EL (cell line): ENCODE data around the gene ERC1.

Experiments used
- DNase-seq: peaks from one replicate; pipeline ENCODE4 v3.0.0-alpha.2; 2016

Gene ERC1

DNA sequence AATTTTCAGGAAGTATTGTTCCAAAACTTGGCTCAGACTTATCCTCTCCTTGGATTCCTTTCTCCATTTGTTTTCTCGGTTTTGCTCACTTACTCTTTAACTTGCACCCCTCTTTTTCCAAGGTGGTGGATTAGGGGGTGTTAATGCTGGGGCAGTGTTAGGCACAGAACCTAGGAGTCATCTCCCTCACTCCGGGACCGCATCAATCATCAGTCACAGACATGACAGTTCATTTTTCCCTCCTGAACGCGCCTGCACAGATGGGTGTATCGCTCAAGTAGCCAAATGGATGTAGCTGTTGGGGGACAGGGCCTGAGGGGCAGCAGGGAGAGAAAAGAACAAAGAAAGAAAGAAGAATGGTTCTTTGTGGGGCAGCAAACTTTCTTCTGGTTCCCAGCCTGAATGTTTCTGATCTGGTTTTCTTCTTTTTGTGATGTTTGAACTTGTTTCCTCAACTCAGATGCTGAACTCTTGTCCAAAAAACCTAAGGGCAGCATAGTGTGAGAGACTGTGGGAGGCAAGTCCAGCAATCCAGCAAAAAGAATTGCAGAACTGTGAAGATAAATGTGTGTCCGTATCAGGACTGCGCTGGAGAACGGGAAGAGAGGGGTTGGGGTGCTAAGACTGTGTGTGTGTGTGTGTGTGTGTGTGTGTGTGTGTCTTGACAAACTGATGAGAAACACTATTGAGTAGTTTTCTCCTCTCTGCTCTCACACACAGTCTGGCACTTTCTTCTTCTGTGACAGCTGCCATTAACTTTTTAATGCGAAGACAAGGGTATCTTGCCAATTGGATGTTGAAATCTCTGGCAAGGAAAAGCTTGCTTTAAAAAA lies 472.3 kb downstream of the ERC1 start:
- no peak for DNase-seq

DNA sequence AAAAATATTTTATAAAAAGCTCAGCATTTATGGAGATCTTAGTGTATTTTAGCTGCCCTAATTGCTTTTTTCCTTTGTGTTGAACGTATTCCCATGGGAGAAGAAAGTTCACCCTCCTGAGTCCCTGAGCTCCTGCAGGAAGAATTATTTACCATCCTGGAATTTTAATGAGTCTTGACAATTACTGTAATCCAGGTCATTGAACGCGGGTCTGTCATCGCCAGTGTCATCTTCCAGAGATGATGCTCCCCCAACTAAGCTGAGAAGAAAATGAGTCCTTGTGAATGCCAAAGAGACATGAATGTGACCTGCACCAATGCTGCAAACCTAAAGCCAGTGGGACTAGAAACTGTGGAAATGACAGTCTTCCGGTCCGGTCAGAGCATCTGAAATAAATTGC lies 473.9 kb downstream of the ERC1 start:
- no peak for DNase-seq

DNA sequence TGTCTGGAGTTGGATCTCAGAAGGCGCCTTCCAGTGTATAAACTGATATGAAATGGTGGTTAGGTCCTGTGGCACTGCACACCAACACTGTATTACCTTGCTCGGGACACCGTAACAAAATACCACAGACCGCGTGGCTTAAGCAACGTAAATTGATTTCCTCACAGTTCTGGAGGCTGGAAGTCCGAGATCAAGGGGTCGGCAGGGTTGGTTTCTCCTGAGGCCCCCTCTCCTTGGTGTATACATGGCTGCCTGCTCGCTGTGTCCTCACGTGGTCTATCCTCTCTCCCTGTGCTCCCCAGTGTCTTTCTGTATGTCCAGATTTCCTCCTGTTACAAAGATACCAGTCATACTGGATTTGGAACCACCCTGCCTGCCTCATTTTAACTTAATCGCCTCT lies 475.0 kb downstream of the ERC1 start:
- no peak for DNase-seq

DNA sequence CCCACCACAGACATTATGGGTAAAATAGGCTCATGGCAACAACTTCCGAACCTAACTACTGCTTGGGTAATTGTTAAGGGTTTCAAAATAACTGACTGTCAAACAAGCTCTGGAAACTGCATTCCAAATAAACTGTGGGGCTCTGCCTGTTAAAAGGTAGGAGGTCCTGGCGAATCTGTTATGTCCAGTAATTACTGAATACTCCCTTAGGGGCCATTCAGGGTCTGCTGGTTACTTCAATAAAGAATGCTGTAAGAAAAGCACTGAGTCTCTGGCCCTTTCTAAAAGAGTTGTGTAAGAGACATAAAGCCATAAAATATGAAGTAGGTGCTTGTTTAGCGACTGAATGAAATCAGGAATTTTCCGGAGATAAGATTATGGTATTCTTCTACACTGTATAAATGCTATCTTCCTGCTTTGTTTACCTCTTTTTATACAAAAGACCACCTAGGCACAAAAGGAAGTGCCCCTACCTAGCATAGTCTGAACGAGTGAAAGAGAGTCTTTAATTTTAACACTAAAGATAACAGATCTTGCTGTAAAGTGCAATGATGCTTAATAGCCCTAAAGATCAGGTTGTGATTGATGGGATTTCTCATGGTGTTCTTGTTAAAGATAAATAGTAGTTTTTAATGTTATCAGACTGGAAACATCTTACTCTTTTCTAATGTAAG lies 475.6 kb downstream of the ERC1 start:
- no peak for DNase-seq

DNA sequence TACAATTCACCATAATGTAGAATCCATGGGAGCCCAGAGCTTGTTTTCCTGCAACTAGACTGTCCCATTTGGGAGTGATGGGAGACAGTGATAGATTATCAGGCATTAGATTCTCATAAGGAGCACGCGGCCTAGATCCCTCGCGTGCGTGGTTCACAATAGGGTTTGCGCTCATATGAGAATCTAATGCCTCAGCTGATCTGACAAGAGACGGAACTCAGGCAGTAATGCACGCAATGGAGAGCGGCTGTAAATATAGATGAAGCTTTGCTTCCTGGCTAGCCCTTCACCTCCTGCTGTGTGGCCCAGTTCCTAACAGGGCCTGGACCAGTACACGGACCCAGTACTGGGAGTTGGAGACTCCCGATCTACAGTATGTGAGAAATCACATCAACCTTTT lies 476.7 kb downstream of the ERC1 start:
- no peak for DNase-seq

DNA sequence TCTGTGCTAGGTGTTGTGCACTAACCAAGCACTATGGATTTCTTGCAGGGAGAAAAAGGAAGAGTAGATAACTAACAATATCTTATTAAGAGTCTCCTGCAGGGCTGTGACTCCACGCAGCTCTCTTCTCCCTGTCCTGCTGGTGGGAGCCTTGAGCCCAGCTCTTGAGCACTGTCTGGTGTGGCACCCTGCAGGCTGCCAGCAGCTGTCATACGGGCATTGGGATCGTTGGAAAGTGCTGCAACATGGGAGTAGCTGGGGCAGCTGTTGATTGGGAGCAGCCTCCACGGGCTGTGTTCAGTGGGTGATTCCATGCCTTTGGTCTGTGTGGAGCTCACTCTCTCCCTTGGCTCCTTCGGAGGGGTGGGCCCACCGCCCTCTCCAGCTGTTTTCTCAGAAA lies 478.0 kb downstream of the ERC1 start:
- DNase-seq, result no peak

DNA sequence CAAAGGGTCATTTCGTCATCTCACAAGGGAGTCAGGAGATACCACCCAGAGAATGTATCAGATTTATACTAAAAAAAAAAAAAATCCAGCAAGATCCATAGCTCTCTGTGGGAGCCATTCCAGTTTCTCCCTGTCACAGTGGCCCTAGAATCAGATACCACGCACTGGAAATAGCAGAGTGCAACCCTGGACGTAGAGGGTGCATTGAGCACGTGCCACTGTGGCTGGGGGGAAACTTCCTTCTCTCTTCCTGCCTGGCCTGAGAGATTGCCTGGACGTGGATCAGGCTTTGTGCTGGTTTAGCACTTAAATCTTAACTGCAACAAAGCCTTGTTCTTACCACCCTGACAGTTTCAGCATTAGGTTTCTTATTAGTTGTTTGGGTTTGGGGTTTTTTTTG lies 479.0 kb downstream of the ERC1 start:
- no peak for DNase-seq

DNA sequence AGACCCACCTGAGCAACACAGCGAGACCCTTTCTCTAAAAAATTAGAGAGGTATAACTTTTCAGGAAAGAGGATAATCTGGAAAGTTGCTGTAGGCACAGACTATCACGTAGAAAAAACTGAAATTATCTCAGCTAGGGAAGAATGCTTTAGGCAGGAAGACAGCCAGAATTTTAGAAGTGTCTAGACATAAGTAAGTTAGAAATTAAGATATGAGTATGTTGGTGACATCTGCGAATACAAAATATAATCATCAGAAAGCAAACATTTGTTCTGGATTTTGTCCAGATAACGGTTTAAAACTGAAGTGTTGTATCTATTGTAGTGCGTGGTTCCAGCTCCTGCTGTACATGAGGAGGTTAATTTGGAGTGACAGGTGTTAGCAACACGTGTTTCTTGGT lies 480.2 kb downstream of the ERC1 start:
- no peak for DNase-seq

DNA sequence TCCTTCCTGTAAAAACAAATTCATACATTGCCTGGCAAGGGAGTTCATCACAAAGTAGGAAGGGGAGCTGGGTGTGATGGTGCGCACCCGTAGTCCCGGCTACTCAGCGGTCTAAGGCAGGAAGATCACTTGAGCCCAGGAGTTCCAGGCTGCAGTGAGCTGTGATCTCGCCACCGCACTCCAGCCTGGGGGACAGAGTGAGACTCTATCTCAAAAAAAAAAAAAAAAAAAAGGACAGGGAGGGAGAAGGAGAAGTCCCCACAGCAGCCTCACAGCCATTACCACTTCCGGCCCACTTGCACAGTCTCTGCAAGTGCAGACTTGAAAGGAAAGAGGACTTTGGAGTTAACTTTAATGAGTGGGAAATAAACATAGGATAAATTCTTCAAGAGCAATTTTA lies 482.4 kb downstream of the ERC1 start:
- DNase-seq, result peak; percentile 65

DNA sequence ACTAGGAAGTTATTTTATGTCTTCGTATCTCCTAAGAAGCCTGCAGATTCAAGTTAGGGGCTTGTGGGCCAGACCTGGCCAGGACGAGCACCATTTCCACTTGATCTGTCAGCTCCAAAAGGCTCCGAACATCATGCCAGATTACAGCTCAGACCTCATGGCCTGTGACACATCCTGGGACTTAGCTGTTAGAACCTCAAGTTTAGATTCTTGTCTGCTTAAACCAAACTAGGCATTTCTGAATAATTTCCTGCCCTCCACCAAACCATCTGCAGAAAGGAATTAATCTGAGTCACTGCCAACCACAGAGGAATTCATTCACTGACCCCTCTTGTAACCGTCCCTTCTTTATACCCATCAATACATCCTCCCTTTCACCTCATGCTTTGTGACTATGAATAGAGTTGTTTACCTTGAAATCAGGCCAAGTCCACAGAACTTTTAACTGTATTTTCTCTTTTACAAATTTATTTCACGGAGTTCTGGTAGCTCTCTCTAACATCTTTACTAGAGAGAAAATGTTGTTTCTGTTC lies 483.1 kb downstream of the ERC1 start:
- DNase-seq, result peak; percentile 99

DNA sequence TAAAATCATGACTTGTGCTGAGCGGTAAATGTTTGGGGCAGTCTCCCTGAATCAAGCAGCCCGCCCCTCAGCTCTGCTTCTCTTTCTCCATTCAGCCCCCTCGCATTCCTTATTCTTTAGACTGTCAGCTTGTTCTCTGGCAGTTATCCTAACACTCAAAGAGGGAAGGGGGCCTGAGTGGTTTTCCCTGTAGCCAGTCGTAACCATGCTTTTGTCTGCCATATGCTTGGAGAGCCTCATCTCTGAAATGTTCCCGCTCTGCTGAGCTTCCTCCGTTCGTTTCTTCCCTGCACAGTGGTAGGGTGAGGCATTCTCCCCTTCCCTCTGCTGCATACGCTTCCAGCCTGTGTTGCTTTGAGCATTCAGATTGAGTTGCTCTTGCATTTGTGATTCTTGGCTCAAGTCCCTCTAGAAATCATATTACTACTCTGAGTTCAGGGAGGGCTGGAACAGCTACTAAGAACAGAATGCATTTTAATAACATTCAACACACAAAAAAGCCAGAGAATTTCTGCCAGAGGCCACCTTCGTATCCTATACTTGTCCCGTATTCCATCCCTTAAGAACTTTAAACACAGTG lies 483.6 kb downstream of the ERC1 start:
- peak; percentile 94 for DNase-seq

DNA sequence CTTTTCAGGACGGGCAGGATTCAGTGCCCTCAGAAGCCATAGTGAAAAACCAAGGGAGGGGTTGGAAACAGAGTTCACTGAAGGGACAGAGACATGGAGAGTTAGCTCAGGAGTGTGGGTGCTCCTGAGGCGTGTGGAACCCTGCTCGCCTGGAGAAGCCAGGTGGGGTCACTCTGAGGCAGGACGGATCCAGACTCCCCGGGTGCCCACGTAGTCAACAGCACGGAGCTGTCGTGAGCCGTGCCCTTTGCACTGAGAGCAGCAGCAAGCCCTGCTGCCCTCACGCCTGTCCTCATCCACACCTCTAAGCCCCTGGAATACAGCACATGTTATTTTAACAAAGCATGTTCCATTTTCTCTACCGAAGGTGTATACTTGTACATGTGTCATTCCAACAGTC lies 488.6 kb downstream of the ERC1 start:
- no peak for DNase-seq

DNA sequence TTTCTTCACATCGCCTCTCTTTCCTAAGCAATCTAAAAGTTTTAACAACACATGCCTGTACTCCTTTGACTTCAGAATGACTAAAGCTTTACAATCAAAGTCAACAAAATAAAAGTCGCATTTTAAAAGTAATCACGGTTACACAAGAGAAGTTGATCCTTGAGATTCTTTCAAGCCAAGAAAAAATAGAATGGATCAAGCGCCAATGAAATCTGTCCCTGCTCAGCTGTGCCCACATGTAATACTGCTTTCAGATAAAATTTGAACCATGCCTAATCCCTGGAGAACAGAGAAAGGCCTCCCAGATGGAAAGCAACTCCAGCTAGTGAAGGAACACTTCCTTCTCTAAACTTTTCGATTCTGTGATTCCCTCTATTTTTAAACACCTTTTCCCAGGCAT lies 490.3 kb downstream of the ERC1 start:
- DNase-seq, result no peak

DNA sequence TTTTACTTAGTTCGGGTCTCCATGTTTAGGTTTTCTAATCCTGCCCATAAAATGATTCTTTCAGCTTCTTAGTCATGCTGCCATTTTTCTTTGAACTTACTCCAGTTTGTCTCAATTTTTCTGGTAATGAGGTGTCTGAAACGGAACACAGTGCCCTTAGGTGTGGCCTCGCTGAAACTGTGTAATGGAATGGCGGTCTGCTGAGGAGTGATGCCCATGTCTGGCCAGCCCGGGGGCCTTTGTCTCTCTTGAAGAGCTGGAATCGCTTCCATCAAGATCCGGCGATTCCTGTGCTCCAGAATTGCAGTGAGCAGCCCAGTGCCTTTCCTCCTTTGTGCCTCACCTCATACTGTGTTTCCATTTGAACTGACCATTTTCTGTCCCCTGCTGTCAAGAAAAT lies 490.9 kb downstream of the ERC1 start:
- no peak for DNase-seq

DNA sequence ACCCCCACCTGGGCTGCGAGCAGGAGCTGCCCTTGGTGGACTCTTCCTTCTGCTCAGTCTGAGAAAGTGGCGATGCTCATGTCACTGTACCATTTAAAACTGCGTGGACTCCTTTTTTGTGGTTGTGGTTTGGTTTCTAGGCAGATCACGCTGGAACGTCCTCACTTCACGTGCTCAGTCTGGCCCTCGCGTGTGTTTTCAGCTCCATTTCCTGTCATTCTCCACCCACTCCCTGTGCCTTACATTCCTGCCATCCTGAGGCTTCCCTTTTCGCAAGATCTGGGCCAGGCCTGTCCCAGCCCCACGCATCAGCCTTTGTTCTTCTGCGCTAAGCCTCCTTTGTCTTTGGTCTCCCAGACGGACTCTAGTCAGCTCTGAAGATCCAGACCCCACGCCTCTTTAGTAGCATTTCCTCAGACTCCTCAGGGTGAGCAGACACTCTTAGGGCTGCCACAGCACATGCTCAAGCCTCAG lies 497.9 kb downstream of the ERC1 start:
- peak; percentile 37 for DNase-seq

DNA sequence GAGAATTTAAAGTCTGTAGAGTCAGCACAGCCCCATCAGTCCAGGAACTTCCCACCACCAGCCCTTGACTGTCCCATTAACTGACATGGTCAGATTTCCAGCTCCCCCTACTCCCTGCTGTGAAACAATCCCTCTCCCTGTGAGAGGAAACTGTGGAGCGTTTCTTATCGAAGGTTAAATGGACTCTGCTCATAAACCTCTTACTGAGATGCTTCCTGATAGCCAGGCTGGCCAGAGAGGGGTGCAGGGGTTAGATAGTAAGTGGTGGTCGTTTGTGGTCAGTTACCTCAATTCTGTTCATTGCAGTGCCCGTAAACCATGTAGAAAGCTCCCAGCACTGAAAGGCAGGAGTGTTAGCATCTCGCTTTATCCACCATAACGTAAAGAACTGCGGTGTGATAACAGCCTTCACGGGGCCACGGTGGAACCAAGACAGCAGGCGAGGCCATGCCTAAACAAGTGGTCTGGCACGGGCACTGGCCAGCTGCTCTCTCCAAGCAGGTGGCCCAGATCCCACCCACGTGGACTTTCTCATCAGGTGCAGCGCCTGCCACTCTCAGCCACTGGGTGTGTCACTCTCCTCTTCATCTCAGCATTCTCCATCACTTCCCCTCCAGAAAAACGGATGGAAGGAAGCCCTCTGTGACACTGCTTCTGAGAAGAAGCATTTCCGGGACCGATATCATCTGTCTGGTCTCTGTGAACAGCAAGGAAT lies 501.1 kb downstream of the ERC1 start:
- DNase-seq, result no peak

DNA sequence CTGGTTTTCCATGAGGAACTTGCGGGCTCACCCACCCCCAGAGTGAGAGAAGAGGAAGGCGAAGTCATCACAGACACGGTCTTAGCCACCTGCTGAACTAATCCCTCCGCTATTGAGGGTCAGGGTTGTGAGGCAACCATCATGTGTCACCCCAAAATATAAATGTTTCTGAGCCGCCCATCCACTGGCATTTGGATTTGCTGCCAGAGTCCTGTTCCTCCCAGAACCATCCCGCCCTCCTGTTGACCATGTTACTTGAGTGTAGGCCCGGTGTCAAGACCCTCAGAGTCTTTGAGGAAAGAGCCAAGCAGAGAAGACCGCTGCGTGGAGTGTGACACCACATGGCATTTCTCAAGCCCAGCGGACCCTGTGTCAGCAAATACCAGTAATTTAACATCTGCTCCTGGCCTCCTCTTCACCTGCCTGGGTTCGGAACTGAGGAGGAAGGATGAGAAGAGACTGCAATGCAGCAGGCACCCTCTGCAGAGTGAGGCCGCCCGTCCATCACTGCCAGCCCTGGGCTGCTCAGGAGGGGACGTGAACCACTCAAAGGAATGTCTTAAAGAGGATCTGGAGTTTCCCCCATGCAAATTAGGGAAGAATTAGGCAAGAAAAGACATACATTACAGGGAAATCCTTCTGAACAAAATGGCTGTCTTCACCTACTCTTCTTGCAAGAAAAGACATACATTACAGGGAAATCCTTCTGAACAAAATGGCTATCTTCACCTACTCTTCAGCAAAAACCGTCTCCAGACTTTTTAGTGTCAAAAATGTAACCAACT lies 502.9 kb downstream of the ERC1 start:
- DNase-seq, result no peak

DNA sequence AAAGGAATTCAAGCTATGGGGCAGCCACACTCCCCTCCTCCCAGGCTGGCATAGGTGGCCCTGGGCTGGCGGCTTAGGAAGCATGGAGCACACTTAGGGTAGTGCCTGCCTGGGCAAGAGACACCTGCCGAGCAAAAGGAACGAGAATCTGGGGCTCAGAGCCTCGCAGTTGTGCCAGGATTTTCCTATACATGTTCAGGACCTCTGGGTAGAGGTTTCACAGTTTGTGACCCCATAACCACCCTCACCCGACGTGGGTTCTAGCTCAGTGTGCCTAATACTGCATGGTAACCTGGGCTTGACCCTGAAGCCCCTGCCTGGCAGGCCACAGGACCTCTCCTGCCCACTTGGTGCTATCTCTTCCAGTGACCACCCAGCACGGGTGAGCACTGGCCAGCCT lies 503.8 kb downstream of the ERC1 start:
- no peak for DNase-seq

DNA sequence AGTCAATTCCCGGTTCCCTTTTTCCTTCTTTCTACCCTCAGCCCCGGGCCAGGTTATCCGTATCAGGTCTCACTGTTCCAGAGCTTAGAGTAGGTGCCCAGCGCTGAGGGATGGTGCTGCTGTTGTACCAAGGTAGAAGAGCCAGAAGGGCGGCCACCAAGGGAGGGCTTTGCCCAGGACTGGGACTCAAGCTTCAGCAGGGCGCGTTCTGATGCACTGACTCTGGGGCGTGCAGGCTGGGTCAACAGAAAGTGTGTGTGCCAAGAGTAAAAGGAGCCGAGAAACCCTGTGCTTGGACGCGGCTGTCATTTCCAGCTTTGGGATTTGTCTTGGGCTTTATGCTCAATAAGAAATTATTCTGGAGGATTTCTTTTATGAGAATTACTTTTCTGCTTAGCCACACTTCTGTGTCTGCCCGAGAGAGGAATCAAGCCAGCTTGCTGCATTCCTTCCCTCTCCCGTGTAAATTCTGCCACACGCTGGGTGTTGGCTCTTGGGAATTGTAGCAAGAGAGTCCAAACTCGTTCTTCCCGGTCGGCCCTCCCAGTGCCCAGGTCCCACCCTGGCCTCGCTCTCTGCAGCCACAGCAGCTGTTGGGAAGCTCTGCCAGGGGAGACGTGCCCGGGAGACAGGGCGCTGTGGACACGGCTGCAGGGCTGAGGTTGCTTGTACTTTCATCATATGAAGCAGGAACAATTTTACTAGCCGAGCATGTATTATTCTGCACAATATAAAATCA lies 505.3 kb downstream of the ERC1 start:
- peak; percentile 49 for DNase-seq

DNA sequence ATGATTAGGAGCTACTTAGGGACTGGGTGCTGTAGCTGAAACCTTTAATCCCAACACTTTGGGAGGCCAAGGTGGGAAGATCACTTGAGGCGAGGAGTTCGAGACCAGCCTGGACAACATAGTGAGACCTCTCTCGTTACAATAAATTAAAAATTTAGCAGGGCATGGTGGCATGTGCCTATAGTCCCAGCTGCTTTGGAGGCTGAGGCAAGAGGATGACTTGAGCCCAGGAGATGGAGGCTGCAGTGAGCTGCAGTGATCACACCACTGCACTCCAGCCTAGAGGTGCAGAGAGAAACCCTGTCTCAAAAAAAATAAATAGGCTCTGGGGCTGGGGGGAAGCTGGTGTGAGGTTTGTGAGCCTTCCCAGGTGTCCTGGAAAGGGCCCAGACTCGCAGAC lies 506.1 kb downstream of the ERC1 start:
- DNase-seq, result no peak

DNA sequence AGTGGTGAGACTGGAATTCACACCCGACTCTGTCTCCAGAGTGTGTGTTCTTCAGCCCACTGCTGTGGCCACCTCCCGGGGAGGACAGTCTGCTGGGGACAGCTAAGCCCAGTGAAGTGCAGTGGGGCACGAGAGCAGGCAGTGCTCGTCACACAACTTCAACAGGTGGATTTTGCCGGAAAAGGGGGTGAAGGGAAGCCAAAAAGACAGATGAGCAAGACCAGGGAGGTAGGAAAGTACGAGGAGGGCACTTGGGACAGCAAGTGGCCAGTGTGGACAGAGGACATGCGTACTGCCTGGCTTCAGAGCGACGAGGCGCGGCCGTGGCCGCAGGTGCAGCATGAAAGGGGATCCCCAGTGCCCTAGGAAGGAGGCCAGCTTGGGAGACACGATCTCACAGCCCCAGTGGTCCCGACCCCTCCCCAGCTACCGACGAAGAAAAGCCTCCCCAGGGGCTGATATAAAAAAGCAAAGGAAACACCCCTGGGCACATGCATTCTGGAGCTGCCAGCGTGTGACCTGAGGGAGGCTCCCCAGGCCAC lies 507.2 kb downstream of the ERC1 start:
- no peak for DNase-seq
